Glutamatergic neuron (in vitro differentiated cells): ENCODE data around the gene MPHOSPH8. TPM values are rescaled to one million over a fixed set of nuclear protein-coding genes. Genes with fewer than 3 reads are reported as not detected.

Experiments used
- DNase-seq: peaks from one replicate; pipeline ENCODE4 v3.0.0; 2022
- H3K27ac Mint-ChIP-seq: one replicate; pipeline ENCODE4 v1.8.0; 2020; ENCODE audit warnings: mild to moderate bottlenecking, mixed read lengths, inconsistent platforms; ENCODE audit not compliant: unreplicated experiment
- H3K27me3 Mint-ChIP-seq: one replicate; pipeline ENCODE4 v1.8.0; 2020; ENCODE audit warnings: mild to moderate bottlenecking, moderate library complexity, mixed read lengths, inconsistent platforms; ENCODE audit not compliant: unreplicated experiment
- H3K36me3 Mint-ChIP-seq: one replicate; pipeline ENCODE4 v1.8.0; 2020; ENCODE audit warnings: mild to moderate bottlenecking, mixed read lengths, inconsistent platforms; ENCODE audit not compliant: unreplicated experiment
- H3K4me1 Mint-ChIP-seq: one replicate; pipeline ENCODE4 v1.8.0; 2020; ENCODE audit warnings: mild to moderate bottlenecking, low read depth, mixed read lengths, inconsistent platforms; ENCODE audit not compliant: unreplicated experiment
- H3K4me3 Mint-ChIP-seq: one replicate; pipeline ENCODE4 v1.8.0; 2020; ENCODE audit warnings: mild to moderate bottlenecking, mixed read lengths, inconsistent platforms; ENCODE audit not compliant: unreplicated experiment
- H3K9me3 Mint-ChIP-seq: one replicate; pipeline ENCODE4 v1.8.0; 2020; ENCODE audit warnings: mild to moderate bottlenecking, moderate library complexity, mixed read lengths, inconsistent platforms; ENCODE audit not compliant: unreplicated experiment
- CTCF ChIP-seq: fragments of 200-600 bp; sonication (generic); IDR thresholded peaks from one replicate; pipeline ENCODE4 v1.5.0; 2021; ENCODE audit not compliant: partially characterized antibody, unreplicated experiment
- total RNA-seq: library from RNA; stranded (reverse); fragmentation: NEBNext Ultra II Directional; extraction: Animal tissue kit (Norgen Biotek cat#: 25700); gene quantifications from one replicate; pipeline ENCODE4 v1.2.1, GENCODE V29; 2021; ENCODE audit not compliant: unreplicated experiment

MPHOSPH8 gene
- total RNA-seq, 1 donor from 2014 or later, result 31.8 TPM

GRCh38 chr13:19606152-19606551 is 27.3 kb upstream of the MPHOSPH8 start:
- TF ChIP-seq CTCF, result no peak

GRCh38 chr13:19606737-19607136 is 26.7 kb upstream of the MPHOSPH8 start:
- no peak for DNase-seq
- no peak for TF ChIP-seq CTCF
- peaks cover 3% of the 10 kb centered on the region for H3K27me3 Mint-ChIP-seq
- H3K4me3 Mint-ChIP-seq, result no peak overlapping the region
- no peak overlapping the region for H3K27ac Mint-ChIP-seq
- H3K4me1 Mint-ChIP-seq, result no peaks in the 10 kb centered on the region
- H3K36me3 Mint-ChIP-seq, result peaks cover 15% of the 10 kb centered on the region
- H3K9me3 Mint-ChIP-seq, result peaks cover 14% of the 10 kb centered on the region

More at GRCh38 chr13:19606152-19606551, 27.3 kb upstream of the MPHOSPH8 start:
- Mint-ChIP-seq H3K9me3 (peaks cover 14% of the 10 kb centered on the region), H3K36me3 (peaks cover 15% of the 10 kb centered on the region), H3K27me3 (peaks cover 3% of the 10 kb centered on the region), H3K4me3 (no peak overlapping the region), H3K4me1 (no peaks in the 10 kb centered on the region), H3K27ac (no peak overlapping the region)
- no peak for DNase-seq

- H3K27ac Mint-ChIP-seq, result no peak overlapping the region
- peaks cover 14% of the 10 kb centered on the region for H3K9me3 Mint-ChIP-seq
- TF ChIP-seq CTCF, result no peak
Observed at GRCh38 chr13:19607523-19608078, 25.9 kb upstream of the MPHOSPH8 start.

GRCh38 chr13:19618977-19619376 is 14.5 kb upstream of the MPHOSPH8 start:
- H3K27ac Mint-ChIP-seq, result no peak overlapping the region
- peak; percentile 50 for TF ChIP-seq CTCF
- H3K36me3 Mint-ChIP-seq, result peaks cover 13% of the 10 kb centered on the region
- no peak overlapping the region for H3K4me3 Mint-ChIP-seq
- H3K9me3 Mint-ChIP-seq, result peaks cover 9% of the 10 kb centered on the region
- H3K27me3 Mint-ChIP-seq, result no peaks in the 10 kb centered on the region
- no peaks in the 10 kb centered on the region for H3K4me1 Mint-ChIP-seq
- no peak for DNase-seq

More at GRCh38 chr13:19607523-19608078, 25.9 kb upstream of the MPHOSPH8 start:
- Mint-ChIP-seq H3K4me3 (no peak overlapping the region), H3K4me1 (no peaks in the 10 kb centered on the region), H3K36me3 (peaks cover 15% of the 10 kb centered on the region), H3K27me3 (peaks cover 3% of the 10 kb centered on the region)
- no peak for DNase-seq

- Mint-ChIP-seq H3K4me3 (no peak overlapping the region), H3K36me3 (peaks cover 13% of the 10 kb centered on the region), H3K27ac (no peak overlapping the region), H3K4me1 (no peaks in the 10 kb centered on the region), H3K27me3 (no peaks in the 10 kb centered on the region), H3K9me3 (peaks cover 7% of the 10 kb centered on the region)
- DNase-seq, result no peak
- TF ChIP-seq CTCF, result no peak
Observed at GRCh38 chr13:19622193-19622592, 11.3 kb upstream of the MPHOSPH8 start.
